NCI-H187 (cell line): Measurements from ENCODE around the gene RNF20.
"Not testable (repeated sequence)": the region's sequence is repeated elsewhere in the genome, so short reads cannot be mapped to it uniquely, and the experiment has no call there.

ENCODE experiments used
- DNase-seq, 2 experiments: peaks; one replicate each; lab custom pipeline; 2025; lab: John Stamatoyannopoulos, UW

The RNF20 gene, protein sequence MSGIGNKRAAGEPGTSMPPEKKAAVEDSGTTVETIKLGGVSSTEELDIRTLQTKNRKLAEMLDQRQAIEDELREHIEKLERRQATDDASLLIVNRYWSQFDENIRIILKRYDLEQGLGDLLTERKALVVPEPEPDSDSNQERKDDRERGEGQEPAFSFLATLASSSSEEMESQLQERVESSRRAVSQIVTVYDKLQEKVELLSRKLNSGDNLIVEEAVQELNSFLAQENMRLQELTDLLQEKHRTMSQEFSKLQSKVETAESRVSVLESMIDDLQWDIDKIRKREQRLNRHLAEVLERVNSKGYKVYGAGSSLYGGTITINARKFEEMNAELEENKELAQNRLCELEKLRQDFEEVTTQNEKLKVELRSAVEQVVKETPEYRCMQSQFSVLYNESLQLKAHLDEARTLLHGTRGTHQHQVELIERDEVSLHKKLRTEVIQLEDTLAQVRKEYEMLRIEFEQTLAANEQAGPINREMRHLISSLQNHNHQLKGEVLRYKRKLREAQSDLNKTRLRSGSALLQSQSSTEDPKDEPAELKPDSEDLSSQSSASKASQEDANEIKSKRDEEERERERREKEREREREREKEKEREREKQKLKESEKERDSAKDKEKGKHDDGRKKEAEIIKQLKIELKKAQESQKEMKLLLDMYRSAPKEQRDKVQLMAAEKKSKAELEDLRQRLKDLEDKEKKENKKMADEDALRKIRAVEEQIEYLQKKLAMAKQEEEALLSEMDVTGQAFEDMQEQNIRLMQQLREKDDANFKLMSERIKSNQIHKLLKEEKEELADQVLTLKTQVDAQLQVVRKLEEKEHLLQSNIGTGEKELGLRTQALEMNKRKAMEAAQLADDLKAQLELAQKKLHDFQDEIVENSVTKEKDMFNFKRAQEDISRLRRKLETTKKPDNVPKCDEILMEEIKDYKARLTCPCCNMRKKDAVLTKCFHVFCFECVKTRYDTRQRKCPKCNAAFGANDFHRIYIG

GRCh38 chr9:101533334-101534204 is at the start of gene RNF20:
TSS of gene RNF20 (plus strand) at chr9:101533853. CDS start at chr9:101535424, 1,571 bp downstream.
- DNase-seq = peak; percentile 92 to 98

DNA sequence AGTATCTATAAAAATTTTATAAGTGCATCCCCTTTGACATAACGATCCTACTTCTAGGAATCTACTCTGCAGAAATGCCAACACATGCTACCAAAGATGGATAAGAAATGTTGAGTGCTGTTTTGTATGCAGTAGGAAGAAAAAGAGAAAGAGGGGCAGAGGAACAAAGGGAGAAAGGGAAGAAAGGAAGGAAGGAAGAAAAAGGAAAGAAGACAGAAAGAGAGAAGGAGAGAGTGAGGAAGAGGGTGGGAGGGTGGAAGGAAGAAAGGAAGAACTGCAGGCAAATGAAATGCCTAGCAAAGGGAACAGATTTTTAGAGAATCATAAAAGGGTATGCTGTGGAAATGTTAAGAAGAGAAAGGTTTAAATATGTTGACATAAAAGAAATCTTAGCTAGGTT is 49.6 kb upstream of the RNF20 start:
- no peak for DNase-seq

GRCh38 chr9:101485924-101486692 is 47.5 kb upstream of the RNF20 start:
- no peak for DNase-seq

- no peak for DNase-seq
These were observed 46.8 kb upstream of the RNF20 start for GRCh38 chr9:101486693-101487442.

DNA sequence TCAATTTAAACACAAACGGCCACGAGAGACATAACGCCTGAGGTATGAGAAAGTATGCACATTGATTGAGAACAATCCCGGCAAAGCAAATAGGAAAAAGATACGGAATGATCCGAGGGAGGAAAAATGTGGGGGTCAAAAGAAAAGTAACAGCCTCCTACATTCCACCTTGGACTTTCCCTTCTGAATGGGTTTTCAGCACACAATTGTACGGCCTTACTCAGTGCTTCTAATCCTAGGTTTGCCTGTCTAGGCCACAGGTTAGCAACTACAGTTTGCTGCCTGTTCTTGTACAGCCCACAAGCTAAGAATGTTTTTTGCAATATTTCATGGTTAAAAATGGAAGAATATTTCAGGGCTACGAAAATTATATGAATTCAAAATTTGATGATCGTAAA is 46.2 kb upstream of the RNF20 start:
- DNase-seq = no peak

DNA sequence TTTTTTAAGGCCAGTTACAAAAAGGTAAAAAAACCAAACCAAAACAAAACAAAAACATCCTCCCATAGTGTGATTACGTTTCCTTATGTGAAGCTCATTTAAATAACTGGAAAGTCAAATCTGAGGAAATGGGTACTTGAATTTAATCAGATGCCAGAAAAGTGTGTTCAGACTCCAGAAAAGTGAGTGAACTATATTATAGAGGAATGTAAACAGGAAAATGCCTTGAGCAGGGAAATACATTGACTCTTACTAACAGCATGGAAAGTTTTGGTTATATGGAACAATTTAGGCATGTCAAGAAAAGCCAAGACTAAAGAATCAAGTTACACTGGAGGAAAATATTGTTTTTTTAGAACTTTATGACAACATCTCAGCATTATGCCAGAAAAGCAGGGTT is 37.8 kb upstream of the RNF20 start:
- no peak for DNase-seq

DNA sequence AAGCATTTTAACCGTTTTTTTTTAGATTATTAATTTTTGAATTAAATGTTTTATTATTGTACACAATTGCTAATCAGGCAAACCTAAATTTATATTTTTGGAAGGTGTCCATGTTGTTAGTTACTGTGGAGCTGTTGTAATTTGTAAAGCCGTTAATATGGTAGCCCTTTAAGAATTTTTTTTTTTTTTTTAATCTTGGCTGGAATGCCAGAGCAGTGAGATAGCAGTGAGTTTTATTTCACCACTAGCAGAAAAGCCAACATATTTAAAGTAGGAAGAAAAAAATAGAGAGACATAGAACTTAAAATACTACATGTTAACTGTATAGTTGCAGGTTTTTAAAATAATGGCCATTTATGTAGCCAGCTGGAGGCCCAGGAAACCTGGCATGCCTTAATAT is 35.3 kb upstream of the RNF20 start:
- no peak for DNase-seq

- DNase-seq = no peak
These were observed 29.5 kb upstream of the RNF20 start for GRCh38 chr9:101504188-101504587.

- DNase-seq = no peak
These were observed 25.4 kb upstream of the RNF20 start for GRCh38 chr9:101508211-101508610.

DNA sequence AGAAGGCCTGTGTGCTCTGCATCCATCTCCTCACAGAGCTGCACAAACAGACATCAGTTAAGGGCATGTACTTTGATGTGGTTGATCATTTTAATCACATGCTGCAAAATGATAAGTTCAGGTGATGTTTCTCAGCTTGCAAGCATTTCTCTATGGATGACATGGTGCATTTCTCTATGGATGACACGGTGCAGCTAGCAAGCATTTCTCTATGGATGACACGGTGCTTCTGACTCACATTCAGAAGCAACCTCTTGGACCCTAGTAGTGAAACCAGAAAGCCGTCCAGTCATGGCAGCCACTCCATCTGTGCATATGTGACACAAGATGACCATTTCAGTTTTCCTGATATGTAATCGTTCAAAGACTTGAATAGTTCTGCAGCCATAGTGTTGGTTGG is 24.1 kb upstream of the RNF20 start:
- no peak for DNase-seq

DNA sequence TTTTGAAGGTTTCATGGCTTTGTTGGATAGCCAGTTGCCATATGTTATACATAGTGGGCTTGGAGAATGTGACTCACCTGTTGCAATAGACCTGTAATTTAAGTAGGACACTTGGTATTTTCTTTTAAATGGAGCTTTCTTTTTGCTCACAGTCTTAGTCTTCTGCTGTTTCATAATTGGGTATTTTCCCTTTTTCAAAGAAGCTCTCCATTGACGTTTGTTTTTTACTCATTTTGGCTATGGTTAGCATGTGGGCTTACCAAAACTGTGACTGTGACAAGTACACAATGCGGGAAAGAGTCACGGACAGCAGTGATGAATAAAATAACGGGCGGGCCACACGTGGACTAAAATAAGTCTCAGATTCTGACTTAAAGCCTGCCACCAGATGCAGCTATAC is 23.2 kb upstream of the RNF20 start:
- DNase-seq = no peak

DNA sequence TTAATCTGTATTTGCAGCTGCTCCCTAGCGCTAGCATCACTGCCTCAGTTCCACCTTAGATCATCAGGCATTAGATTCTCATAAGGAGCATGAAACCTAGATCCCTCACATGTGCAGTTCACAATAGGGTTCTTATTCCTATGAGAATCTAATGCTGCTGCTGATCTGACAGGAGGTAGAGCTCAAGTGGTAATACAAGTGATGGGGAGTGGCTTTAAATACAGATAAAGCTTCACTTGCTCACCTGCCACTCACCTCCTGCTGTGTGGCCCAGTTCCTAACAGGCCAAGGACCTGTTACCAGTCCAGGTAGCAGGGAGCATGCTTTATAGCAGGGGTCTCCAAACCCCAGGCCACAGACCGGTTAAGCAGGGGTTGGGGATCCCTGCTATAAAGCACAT is 22.6 kb upstream of the RNF20 start:
- no peak for DNase-seq

GRCh38 chr9:101512116-101512515 is 21.5 kb upstream of the RNF20 start:
- DNase-seq = no peak

GRCh38 chr9:101513351-101513750 is 20.3 kb upstream of the RNF20 start:
- DNase-seq = no peak

GRCh38 chr9:101514071-101514470 is 19.6 kb upstream of the RNF20 start:
- DNase-seq = no peak

DNA sequence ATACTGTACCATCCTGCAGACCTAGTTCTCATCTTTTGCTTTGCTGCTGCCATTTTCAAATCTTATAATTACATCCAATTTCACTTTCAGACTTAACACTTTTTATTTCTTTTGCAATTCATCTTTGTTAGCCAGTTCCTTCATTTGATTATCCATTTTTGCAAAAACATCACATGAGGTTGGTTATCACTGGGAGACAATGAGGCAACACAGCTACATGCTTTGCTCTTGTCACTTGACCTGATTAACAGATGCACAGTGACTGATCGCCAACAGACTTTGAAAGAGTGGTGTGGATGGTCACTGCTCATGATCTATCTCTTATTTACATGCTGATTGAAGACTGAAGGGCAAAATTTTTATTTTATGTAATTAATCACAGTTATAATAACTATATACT is 17.0 kb upstream of the RNF20 start:
- DNase-seq = no peak

- not testable (repeated sequence) for DNase-seq
These were observed 15.2 kb upstream of the RNF20 start for GRCh38 chr9:101518489-101518888.

- no peak for DNase-seq
These were observed 9.3 kb upstream of the RNF20 start for GRCh38 chr9:101524371-101524770.

GRCh38 chr9:101527066-101527465 is 6.6 kb upstream of the RNF20 start:
- DNase-seq = no peak

DNA sequence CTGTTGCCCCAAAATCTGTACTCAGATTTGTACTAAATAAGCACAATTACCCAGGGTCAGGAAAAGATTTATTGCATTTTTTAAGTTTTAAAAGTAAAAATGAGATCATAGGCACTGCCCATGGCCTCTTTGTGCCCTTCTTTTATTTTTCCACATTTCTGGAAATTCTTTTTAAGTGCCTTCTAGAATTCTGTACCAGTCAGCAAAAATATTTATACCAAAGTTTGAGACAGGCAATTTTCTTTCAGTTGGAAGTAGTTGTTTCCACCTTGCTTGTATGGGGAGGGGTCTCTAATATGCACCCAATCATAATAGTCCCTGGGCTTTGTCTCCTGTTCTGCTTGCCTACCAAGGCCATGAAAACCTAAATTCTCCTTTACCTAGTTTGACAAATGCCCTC is 5.6 kb upstream of the RNF20 start:
- no peak for DNase-seq
